HepG2 (cell line): Measurements from ENCODE around the gene GRHPR. TPM values are rescaled to one million over a fixed set of nuclear protein-coding genes. Genes with fewer than 3 reads are reported as not detected.

Experiments
- CBX5 ChIP-seq: sonication (generic); formaldehyde crosslinking; IDR thresholded peaks from 2 replicates; pipeline ENCODE4 v1.4.0; 2020; ENCODE audit warnings: missing genetic modification reagents, borderline replicate concordance
- DNMT3B ChIP-seq: conservative IDR thresholded peaks from 2 replicates; pipeline ENCODE4 v1.6.1; 2016; ENCODE audit warnings: missing biosample characterization, control low read depth
- E2F1 ChIP-seq: sonication (generic); formaldehyde crosslinking; IDR thresholded peaks from 2 replicates; pipeline ENCODE4 v1.5.0; 2020; ENCODE audit warnings: missing genetic modification reagents
- ETV5 ChIP-seq: IDR thresholded peaks from 2 replicates; pipeline ENCODE4 v1.6.1; 2018; ENCODE audit warnings: missing biosample characterization, missing genetic modification reagents, inconsistent platforms, borderline replicate concordance
- FOXC1 ChIP-seq: sonication (generic); formaldehyde crosslinking; IDR thresholded peaks from 2 replicates; pipeline ENCODE4 v1.8.0; 2022; ENCODE audit warnings: mild to moderate bottlenecking, missing genetic modification reagents, borderline replicate concordance
- HMG20A ChIP-seq: IDR thresholded peaks from 2 replicates; pipeline ENCODE4 v1.6.1; 2016; ENCODE audit warnings: borderline replicate concordance
- HNF1A ChIP-seq, 2 experiments: sonication (generic) in 1 of 2; formaldehyde crosslinking in 1 of 2; IDR thresholded peaks; 2 replicates each; pipeline versions ENCODE4 v1.4.0 to v1.6.1; 2016 to 2020; ENCODE audit warnings: borderline replicate concordance in 1 of 2, low read depth in 1 of 2, mild to moderate bottlenecking in 1 of 2, missing genetic modification reagents in 1 of 2
- HNRNPLL ChIP-seq: fragments of 200-400 bp; formaldehyde crosslinking; IDR thresholded peaks from 2 replicates; pipeline ENCODE4 v1.6.1; 2017; ENCODE audit warnings: mild to moderate bottlenecking, low read depth, low read length; ENCODE audit not compliant: poor library complexity, severe bottlenecking
- POLR2G ChIP-seq: fragments of 200-400 bp; formaldehyde crosslinking; IDR thresholded peaks from 2 replicates; pipeline ENCODE4 v1.6.1; 2018; ENCODE audit warnings: mild to moderate bottlenecking, low read depth, low read length, moderate library complexity
- SNAPC5 ChIP-seq: sonication (generic); formaldehyde crosslinking; IDR thresholded peaks from 2 replicates; pipeline ENCODE4 v1.8.1; 2023; ENCODE audit warnings: mild to moderate bottlenecking, missing genetic modification reagents, borderline replicate concordance
- SRSF4 ChIP-seq: fragments of 200-400 bp; formaldehyde crosslinking; IDR thresholded peaks from one replicate; pipeline ENCODE4 v1.6.1; 2018; ENCODE audit warnings: mild to moderate bottlenecking, low read depth, low read length, moderate library complexity; ENCODE audit not compliant: poor library complexity, severe bottlenecking
- TARDBP ChIP-seq: sonication (generic); formaldehyde crosslinking; IDR thresholded peaks from 2 replicates; pipeline ENCODE4 v1.8.0; 2022; ENCODE audit warnings: mild to moderate bottlenecking, missing genetic modification reagents
- TSC22D2 ChIP-seq: sonication (generic); formaldehyde crosslinking; IDR thresholded peaks from 2 replicates; pipeline ENCODE4 v1.5.1; 2020; ENCODE audit warnings: missing genetic modification reagents, mild to moderate bottlenecking, borderline replicate concordance
- ZBTB10 ChIP-seq: sonication (generic); formaldehyde crosslinking; IDR thresholded peaks from 2 replicates; pipeline ENCODE4 v1.4.0; 2020; ENCODE audit warnings: missing genetic modification reagents, borderline replicate concordance
- ZFAT ChIP-seq: sonication (generic); formaldehyde crosslinking; conservative IDR thresholded peaks from 2 replicates; pipeline ENCODE4 v1.8.1; 2023; ENCODE audit warnings: missing genetic modification reagents, inconsistent platforms
- ZFP37 ChIP-seq: sonication (generic); formaldehyde crosslinking; IDR thresholded peaks from 2 replicates; pipeline ENCODE4 v1.4.0; 2020; ENCODE audit warnings: missing genetic modification reagents, borderline replicate concordance
- ZNF333 ChIP-seq: sonication (generic); formaldehyde crosslinking; IDR thresholded peaks from 2 replicates; pipeline ENCODE4 v1.4.0; 2020; ENCODE audit warnings: mild to moderate bottlenecking, missing genetic modification reagents, borderline replicate concordance
- ZNF674 ChIP-seq: sonication (generic); formaldehyde crosslinking; IDR thresholded peaks from 2 replicates; pipeline ENCODE4 v1.5.0; 2020; ENCODE audit warnings: low read depth, mild to moderate bottlenecking, missing genetic modification reagents
- ZNF777 ChIP-seq: sonication (generic); formaldehyde crosslinking; IDR thresholded peaks from 2 replicates; pipeline ENCODE4 v1.4.0; 2020; ENCODE audit warnings: missing genetic modification reagents
- polyA plus RNA-seq, 8 experiments: library from polyadenylated mRNA; depleted of rRNA in 3 of 8; stranded (reverse) in 7 of 8; unstranded in 1 of 8; fragments of >200 nt; fragmentation: Illumina TruSeq in 4 of 8; extraction: Trizol in 4 of 8; gene quantifications; 2 replicates each; pipeline versions ENCODE4 v1.2.1 to v1.2.3, GENCODE V29; 2011 to 2016; ENCODE audit warnings: low read depth in 4 of 8, missing spikeins in 1 of 8, mixed read lengths in 1 of 8; ENCODE audit not compliant: insufficient read depth in 1 of 8
- total RNA-seq, 5 experiments: library from RNA; depleted of rRNA; stranded (reverse); fragments of >200 nt; fragmentation: Illumina TruSeq; extraction: Trizol; gene quantifications; 2 replicates each; pipeline ENCODE4 v1.2.3, GENCODE V29; 2016; ENCODE audit warnings: low read depth in 1 of 5

The GRHPR gene
- total and polyA plus RNA-seq, 2 of the 13 experiments (the other 11 are each of a cell fraction or from before 2014, with no cell fraction given): 113 to 115 TPM

- TF ChIP-seq ZBTB10 (CRISPR knock-in tag): no peak
- TF ChIP-seq POLR2G: no peak
- TF ChIP-seq E2F1: 0 out of 2 replicates have a peak, but pooled peaks have one; percentile 68
- no peak for TF ChIP-seq HNF1A (IDR thresholded peaks at IDR 0.05; ENCODE audit: low read depth)
- no peak; the same call in 1 of the 2 replicates for TF ChIP-seq HNF1A (CRISPR knock-in tag; IDR thresholded peaks at IDR 0.05; ENCODE audit: borderline replicate concordance)
- TF ChIP-seq FOXC1: no peak; the same call in 1 of the 2 replicates
- TF ChIP-seq HNRNPLL: peak; percentile 48
- peak; percentile 44; the same call in 1 of the 2 replicates for TF ChIP-seq ETV5 (CRISPR knock-in tag)
- no peak for TF ChIP-seq HMG20A (CRISPR knock-in tag)
- no peak for TF ChIP-seq ZFP37 (CRISPR knock-in tag)
- no peak for TF ChIP-seq ZNF777 (CRISPR knock-in tag)
- no peak for TF ChIP-seq SNAPC5
- TF ChIP-seq ZNF674: no peak
- no peak for TF ChIP-seq ZNF333
- TF ChIP-seq CBX5 (CRISPR knock-in tag): no peak
- TF ChIP-seq DNMT3B (CRISPR knock-in tag): 0 out of 2 replicates have a peak, but pooled peaks have one; percentile 28
- no peak for TF ChIP-seq SRSF4
- TF ChIP-seq TARDBP: no peak
- no peak for TF ChIP-seq TSC22D2 (CRISPR knock-in tag)
- no peak for TF ChIP-seq ZFAT (CRISPR knock-in tag)
Observed at GRCh38 chr9:37465249-37466036, 42.9 kb downstream of the GRHPR start, which contains the start of gene ZBTB5 (continued).
